ENCODE data around the gene ARID1B. TPM values are rescaled to one million over a fixed set of nuclear protein-coding genes. Genes with fewer than 3 reads are reported as not detected.

Gene ARID1B
- total RNA-seq, 6 experiments from 2014 or later: 32.5 to 44.3 (median 36.5) TPM

DNA sequence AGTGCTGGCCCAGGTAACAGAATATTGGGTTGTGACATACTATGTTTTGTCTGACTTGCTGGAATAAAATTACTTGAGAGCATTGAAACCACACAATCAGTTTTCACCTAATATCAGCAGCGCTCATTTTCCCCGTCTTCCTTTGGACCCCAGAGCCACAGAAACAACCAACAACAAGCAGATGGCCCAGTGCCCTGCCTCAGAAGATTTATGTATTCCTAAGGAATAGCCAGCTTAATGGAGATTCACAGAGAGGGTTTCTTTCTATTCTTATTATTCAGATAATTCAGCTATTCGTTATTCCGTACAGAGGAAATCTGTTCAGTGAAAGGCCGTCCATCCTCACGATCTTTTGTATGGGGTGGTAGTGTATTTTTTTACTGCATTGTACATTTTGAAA lies 391.3 kb downstream of the ARID1B start:
- peaks cover 27% of the 10 kb centered on the region for H3K4me1 Mint-ChIP-seq (ENCODE audit: low read depth)
- H3K4me3 Mint-ChIP-seq: no peak overlapping the region

DNA sequence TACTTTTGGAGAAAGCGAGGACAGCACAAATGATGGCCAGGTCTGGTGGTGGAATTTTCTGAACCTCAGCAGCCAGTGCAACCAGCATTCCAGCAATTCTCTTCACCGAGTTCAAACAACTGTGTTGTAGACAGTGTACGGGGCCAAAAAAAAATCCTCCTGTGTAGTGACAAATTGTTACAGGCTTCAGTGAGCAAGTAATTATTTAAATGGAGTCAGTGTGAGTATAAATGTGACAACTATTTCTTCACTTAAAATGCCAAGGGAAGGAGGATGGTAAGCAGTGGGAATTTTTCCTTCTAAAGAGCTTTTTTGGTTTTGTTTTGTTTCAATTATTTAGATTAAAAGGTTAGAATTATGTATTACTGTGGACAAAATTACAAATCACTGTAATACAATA lies 392.0 kb downstream of the ARID1B start:
- Mint-ChIP-seq H3K9me3 (no peaks in the 10 kb centered on the region), H3K4me3 (no peak overlapping the region), H3K27ac (no peak overlapping the region), H3K4me1 (ENCODE audit: low read depth) (peaks cover 34% of the 10 kb centered on the region), H3K27me3 (ENCODE audit: insufficient read depth) (no peaks in the 10 kb centered on the region; the same call in 1 of the 2 replicates), H3K36me3 (ENCODE audit: low read depth) (peaks cover 17% of the 10 kb centered on the region)
- DNase-seq: no peak
- TF ChIP-seq, protein P1, sequence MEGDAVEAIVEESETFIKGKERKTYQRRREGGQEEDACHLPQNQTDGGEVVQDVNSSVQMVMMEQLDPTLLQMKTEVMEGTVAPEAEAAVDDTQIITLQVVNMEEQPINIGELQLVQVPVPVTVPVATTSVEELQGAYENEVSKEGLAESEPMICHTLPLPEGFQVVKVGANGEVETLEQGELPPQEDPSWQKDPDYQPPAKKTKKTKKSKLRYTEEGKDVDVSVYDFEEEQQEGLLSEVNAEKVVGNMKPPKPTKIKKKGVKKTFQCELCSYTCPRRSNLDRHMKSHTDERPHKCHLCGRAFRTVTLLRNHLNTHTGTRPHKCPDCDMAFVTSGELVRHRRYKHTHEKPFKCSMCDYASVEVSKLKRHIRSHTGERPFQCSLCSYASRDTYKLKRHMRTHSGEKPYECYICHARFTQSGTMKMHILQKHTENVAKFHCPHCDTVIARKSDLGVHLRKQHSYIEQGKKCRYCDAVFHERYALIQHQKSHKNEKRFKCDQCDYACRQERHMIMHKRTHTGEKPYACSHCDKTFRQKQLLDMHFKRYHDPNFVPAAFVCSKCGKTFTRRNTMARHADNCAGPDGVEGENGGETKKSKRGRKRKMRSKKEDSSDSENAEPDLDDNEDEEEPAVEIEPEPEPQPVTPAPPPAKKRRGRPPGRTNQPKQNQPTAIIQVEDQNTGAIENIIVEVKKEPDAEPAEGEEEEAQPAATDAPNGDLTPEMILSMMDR (IDR thresholded peaks at IDR 0.05): no peak

More for the DNA sequence above, 391.3 kb downstream of the ARID1B start:
- Mint-ChIP-seq H3K27me3 (ENCODE audit: insufficient read depth) (no peaks in the 10 kb centered on the region; the same call in none of the 2 replicates), H3K27ac (no peak overlapping the region), H3K9me3 (no peaks in the 10 kb centered on the region), H3K36me3 (ENCODE audit: low read depth) (peaks cover 17% of the 10 kb centered on the region)
- no peak for DNase-seq
- TF ChIP-seq, protein P1 (IDR thresholded peaks at IDR 0.05): no peak

DNA sequence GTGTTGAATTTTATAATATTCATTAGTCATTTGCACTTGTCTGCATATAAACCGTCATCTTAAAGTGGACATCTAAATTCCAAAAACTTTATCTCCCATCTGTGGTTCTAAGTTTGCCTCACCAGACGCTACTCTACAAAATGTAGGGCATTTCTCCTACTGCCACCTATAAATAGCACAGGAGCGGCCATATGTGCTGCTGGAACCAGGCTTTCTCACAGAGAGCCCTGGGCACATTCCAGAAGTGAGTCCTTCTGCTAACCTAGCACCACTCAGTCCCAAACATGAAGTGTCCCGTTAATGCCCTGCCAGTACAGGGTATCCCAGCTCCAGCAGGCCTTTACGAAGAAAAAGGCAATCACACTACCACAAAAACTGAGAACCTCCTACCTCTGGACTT lies 392.5 kb downstream of the ARID1B start:
- Mint-ChIP-seq H3K27me3 (ENCODE audit: insufficient read depth) (no peaks in the 10 kb centered on the region; the same call in 1 of the 2 replicates), H3K4me3 (no peak overlapping the region), H3K36me3 (ENCODE audit: low read depth) (peaks cover 17% of the 10 kb centered on the region), H3K27ac (peak overlapping the region; percentile 31; the same call in 1 of the 2 replicates), H3K9me3 (no peaks in the 10 kb centered on the region), H3K4me1 (ENCODE audit: low read depth) (peaks cover 32% of the 10 kb centered on the region)
- peak; percentile 45 for DNase-seq
- TF ChIP-seq, protein P1 (IDR thresholded peaks at IDR 0.05): no peak

DNA sequence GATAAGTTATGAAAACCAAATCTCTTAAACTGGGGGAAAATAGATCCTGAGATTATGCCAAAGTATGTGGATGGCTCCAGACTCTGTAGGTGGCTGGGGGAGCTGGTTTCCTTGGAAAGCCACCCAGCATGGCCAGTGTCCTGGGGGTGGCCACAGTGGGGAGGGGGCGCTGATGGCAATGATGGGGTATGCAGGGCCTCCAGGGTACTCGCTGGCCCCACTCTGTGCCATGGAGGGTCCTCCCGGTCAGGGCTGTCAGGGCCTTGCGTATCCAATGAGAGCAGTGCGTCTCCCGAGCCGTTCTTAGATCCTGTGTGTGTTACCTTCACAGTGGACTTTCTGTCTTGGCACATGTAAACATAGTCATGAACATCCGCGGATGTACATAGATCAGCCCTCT lies 393.4 kb downstream of the ARID1B start:
- H3K4me3 Mint-ChIP-seq: no peak overlapping the region
- H3K4me1 Mint-ChIP-seq (ENCODE audit: low read depth): peaks cover 25% of the 10 kb centered on the region
- H3K27me3 Mint-ChIP-seq (ENCODE audit: insufficient read depth): no peaks in the 10 kb centered on the region; the same call in 1 of the 2 replicates
- peaks cover 17% of the 10 kb centered on the region for H3K36me3 Mint-ChIP-seq (ENCODE audit: low read depth)
- H3K27ac Mint-ChIP-seq: no peak overlapping the region
- H3K9me3 Mint-ChIP-seq: no peaks in the 10 kb centered on the region
- DNase-seq: no peak
- TF ChIP-seq, protein P1 (IDR thresholded peaks at IDR 0.05): no peak

DNA sequence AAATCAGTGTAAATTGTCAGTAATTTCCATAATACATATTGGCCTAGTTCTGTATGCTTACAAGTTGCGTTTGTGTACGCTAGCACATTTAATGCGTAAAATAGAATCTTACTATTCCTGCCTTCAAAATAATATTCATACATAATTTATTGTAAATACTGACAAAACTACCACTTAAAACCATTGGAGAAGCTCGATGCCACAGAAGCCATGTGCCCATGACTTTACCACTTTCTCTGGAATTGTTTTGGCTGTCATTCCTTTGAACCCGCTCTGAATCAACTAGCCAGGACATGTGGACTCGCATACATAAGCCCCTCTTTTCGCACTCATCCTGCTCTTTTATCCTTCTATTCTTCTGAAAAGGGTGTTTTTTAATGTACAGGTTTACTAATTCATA lies 394.6 kb downstream of the ARID1B start:
- H3K4me1 Mint-ChIP-seq (ENCODE audit: low read depth): peaks cover 25% of the 10 kb centered on the region
- peaks cover 17% of the 10 kb centered on the region for H3K36me3 Mint-ChIP-seq (ENCODE audit: low read depth)
- no peaks in the 10 kb centered on the region for H3K9me3 Mint-ChIP-seq
- no peak overlapping the region for H3K27ac Mint-ChIP-seq
- H3K27me3 Mint-ChIP-seq (ENCODE audit: insufficient read depth): no peaks in the 10 kb centered on the region; the same call in 1 of the 2 replicates
- TF ChIP-seq, protein P1 (IDR thresholded peaks at IDR 0.05): no peak
- H3K4me3 Mint-ChIP-seq: no peak overlapping the region
- DNase-seq: no peak
